ENCODE measurements around the gene COBL.

GRCh38 chr7:51297986-51298385 is 18.6 kb downstream of the COBL start:
- TF ChIP-seq SP1 (IDR thresholded peaks at IDR 0.05): no peak
- no peak for TF ChIP-seq SUZ12 (IDR thresholded peaks at IDR 0.05)
- no peak for TF ChIP-seq FOXK2 (IDR thresholded peaks at IDR 0.05)
- TF ChIP-seq L3MBTL2 (conservative IDR thresholded peaks at IDR 0.05): no peak
- TF ChIP-seq TARDBP (IDR thresholded peaks at IDR 0.05): no peak
- no peak for TF ChIP-seq CTBP1 (IDR thresholded peaks at IDR 0.05; ENCODE audit: borderline replicate concordance)
- no peak for TF ChIP-seq FOXM1 (IDR thresholded peaks at IDR 0.05; ENCODE audit: borderline replicate concordance)
- TF ChIP-seq ZNF384 (IDR thresholded peaks at IDR 0.05): no peak
- TF ChIP-seq BHLHE40 (IDR thresholded peaks at IDR 0.05; ENCODE audit: borderline replicate concordance): no peak
